C1 segment of cervical spinal cord (tissue), 14 donors: ENCODE measurements around the gene HSPB3.
"Not testable (repeated sequence)": the region's sequence is repeated elsewhere in the genome, so short reads cannot be mapped to it uniquely, and the experiment has no call there.

ENCODE experiments used
- DNase-seq, 14 donors: peaks; one replicate each; lab custom pipeline; 2025; lab: John Stamatoyannopoulos, UW

The HSPB3 gene

GRCh38 chr5:54455413-54456157 is at the start of gene HSPB3:
Gene HSPB3, plus strand, starts transcription at chr5:54455699. Its CDS starts 91 bp downstream, at chr5:54455790.
- DNase-seq = peak in 2 of 14 donors; percentile 3 to 47

GRCh38 chr5:54411176-54411575 is 44.3 kb upstream of the HSPB3 start:
- DNase-seq = no peak

GRCh38 chr5:54412913-54413312 is 42.6 kb upstream of the HSPB3 start:
- no peak for DNase-seq

- DNase-seq = no peak
These were observed 40.4 kb upstream of the HSPB3 start for GRCh38 chr5:54415147-54415546.

GRCh38 chr5:54415896-54416601 is 39.5 kb upstream of the HSPB3 start:
- DNase-seq = no peak

GRCh38 chr5:54419573-54420423 is 35.7 kb upstream of the HSPB3 start:
- DNase-seq = peak in 1 of 14 donors; percentile 1

GRCh38 chr5:54420511-54420910 is 35.0 kb upstream of the HSPB3 start:
- DNase-seq = not testable (repeated sequence)

- no peak for DNase-seq
These were observed 33.5 kb upstream of the HSPB3 start for GRCh38 chr5:54421976-54422375.

GRCh38 chr5:54425258-54425657 is 30.2 kb upstream of the HSPB3 start:
- no peak for DNase-seq

- no peak for DNase-seq
These were observed 29.3 kb upstream of the HSPB3 start for GRCh38 chr5:54426209-54426608.

- not testable (repeated sequence) for DNase-seq
These were observed 20.8 kb upstream of the HSPB3 start for GRCh38 chr5:54434650-54435049.

GRCh38 chr5:54438620-54439389 is 16.7 kb upstream of the HSPB3 start:
- DNase-seq = no peak

- no peak for DNase-seq
These were observed 15.0 kb upstream of the HSPB3 start for GRCh38 chr5:54440456-54440893.

GRCh38 chr5:54442271-54442670 is 13.2 kb upstream of the HSPB3 start:
- DNase-seq = no peak

GRCh38 chr5:54443270-54443669 is 12.2 kb upstream of the HSPB3 start:
- DNase-seq = no peak

- DNase-seq = no peak
These were observed 9.7 kb upstream of the HSPB3 start for GRCh38 chr5:54445691-54446378.

GRCh38 chr5:54446379-54446732 is 9.1 kb upstream of the HSPB3 start:
- DNase-seq = no peak

GRCh38 chr5:54449923-54450322 is 5.6 kb upstream of the HSPB3 start:
- DNase-seq = no peak

- DNase-seq = no peak
These were observed 5.0 kb upstream of the HSPB3 start for GRCh38 chr5:54450542-54450941.

GRCh38 chr5:54453046-54453445 is 2.5 kb upstream of the HSPB3 start:
- no peak for DNase-seq

- DNase-seq = no peak
These were observed 897 bp upstream of the HSPB3 start for GRCh38 chr5:54454602-54455001.
